Stimulated activated CD4-positive, alpha-beta T cell treated with anti-CD3 and anti-CD28 coated beads, Interleukin-1b, Interleukin-23, amount 100 ng/mL, for 24 hours (primary cell): Measurements from ENCODE around the gene ADCY4.
A peak's percentile ranks its signal among the peaks of the same experiment; 100 is the strongest.

ENCODE experiments used
- DNase-seq, 4 experiments: peaks; one replicate each; pipeline ENCODE4 v3.0.0-alpha.2; 2020; ENCODE audit warnings: low read depth in 4 of 4, low spot score in 1 of 4

Gene ADCY4

DNA sequence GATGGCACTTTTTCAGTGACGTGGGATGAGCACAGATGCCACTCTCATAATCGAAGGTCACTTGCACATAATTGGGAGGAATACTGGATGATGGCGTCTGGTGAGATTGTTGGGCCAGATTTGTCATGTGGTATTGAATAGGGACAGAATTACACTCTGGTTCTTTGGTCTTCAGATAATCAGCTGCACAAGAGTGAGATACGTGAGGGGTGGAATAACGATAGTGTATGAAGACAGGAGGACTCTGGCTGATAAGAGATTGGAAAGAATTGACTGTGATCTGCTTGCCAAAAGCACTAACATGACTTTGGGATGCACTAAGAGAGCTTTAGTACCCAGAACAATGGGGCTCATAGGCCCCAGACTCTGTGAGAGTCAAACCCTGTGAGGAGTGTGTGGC, 56.4 kb downstream of the ADCY4 start:
- no peak for DNase-seq

DNA sequence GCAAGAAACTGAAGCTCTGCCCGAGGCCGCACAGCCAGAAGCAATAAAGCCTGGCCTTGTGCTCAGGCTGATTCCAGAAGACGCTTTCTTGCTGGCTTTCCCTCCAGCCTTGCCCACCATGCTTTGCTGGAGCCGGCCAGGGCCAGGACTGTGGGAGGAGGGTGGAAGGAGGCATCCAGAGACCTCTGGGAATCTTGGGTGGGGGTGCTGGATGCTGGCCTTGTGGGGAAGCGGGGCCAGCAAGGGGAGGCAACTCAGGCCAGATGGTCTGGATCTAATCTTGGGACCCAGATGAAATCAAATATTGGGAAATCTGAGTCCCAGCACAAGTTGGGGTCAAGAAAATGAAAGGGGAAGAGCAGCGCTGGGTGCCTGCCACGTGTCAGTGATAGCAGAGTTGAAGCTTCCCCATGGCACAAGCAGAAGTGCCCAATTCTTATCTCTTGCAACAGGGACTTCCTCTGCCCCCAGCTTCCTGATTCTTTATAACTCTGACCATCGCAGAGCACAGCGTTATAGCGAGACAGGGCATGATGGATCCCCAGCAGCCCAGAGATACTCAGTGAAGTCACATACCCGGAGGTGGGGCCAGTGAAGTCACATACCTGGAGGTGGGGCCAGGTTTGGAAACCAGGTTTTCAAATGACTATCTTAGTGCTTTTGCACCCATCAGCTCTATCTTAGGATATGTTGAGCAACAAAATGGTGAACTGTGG, 57.1 kb downstream of the ADCY4 start:
- no peak for DNase-seq

DNA sequence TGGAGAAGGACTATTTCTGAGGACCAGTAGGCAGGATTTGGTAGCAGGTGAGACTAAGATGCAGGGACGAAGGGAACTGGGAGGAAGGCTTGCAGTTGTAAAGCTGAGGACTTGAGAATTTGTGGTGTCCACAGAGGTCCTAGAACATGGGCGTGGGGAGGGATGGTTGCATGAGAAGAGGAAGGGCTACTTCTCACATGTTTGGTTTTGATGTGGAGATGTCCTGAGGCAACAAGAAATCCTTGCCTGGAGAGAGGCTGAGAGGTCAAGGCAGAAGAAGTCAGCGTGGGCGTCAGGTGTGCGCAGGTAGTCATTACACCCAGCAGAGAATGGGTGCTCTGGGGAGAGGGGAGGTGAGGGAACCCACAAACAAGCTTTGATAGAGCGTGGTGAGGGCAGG, 57.8 kb downstream of the ADCY4 start:
- no peak for DNase-seq

DNA sequence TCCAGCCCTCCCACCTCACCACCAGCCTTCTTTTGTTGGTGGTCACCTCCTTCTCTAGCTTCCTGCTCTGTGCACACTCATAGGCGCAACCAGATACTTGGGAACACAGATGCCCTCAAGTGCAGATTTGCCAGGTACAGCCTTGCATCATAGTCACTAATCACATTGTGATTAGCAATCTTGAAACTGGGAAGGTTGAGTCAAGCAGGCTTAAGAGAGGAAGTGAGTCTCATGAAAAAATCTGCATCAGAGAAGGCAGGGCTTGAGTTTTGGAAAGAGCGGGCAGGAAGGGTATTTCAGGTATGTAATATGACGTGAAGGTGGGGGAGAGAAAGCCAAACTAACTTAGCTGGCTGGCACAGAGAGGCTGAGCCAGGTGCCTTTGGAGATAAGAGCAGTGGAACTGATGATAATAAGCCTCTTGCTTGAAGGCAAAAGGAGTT, 60.7 kb downstream of the ADCY4 start:
- peak in 2 of 4 experiments; percentile 19 to 36 for DNase-seq

DNA sequence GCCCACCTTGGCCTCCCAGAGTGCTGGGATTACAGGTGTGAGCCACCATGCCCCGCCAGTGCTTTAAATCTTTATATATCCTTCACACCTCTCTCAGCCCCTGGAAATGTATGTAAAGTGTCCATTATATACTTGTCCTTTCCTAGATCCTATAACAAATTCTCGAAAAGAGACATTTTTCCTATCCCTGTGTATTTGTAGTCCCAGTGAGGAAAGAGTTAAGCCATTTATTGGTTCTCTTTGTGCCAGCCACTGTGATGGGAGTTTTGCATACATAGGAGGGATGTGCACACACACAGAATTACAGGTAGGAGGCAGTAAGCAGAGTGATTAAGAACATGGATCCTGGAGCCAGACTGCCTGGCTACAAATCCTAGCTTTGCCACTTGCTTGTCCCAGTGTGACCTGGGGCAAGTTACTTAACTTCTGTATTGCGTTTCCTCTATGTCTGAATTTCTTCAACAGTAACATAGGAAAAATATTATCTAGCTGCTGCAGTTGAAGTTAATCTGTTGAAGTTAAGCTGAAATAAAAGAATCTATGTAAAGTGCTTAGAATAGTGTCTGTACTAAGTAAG, 61.4 kb downstream of the ADCY4 start:
- no peak for DNase-seq

DNA sequence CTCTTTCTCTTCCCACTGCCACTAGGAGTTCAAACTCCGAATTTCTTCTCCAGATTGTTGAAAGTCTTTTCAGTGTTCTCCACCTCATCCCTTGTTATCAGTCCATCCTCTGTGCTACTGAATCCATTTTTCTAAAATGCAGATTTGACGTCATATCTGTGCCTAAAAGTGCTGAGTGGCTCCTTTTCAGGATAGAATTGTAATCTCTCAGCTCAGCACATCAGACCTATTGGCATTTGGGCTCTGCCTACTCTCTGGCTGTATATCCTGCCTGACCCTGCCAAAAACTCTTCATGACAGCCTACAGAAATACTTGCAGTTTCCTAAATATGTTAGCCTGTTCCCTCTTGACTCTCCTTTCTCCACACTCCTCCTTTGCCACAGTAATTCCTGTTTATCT, 62.4 kb downstream of the ADCY4 start:
- DNase-seq = no peak

DNA sequence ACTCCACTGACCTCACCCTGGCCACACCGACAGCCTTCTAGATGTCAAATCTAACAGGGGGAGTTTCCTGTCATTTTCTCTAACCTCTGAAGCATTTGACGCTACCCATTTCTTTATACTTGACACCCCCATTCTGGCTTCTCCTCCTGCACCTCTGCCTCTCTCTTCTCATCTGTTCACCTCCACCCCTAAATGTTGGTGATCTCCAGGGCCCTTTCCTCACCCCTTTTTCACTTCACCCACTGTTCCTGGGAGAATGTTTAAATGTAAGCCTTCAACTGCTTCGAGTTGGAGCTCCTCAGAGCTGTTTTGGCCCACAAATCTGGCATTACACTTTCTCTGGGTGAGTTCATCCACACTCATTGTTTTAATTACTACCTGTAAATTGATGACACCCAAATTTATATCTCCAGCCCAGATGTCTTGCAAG, 63.0 kb downstream of the ADCY4 start:
- no peak for DNase-seq

DNA sequence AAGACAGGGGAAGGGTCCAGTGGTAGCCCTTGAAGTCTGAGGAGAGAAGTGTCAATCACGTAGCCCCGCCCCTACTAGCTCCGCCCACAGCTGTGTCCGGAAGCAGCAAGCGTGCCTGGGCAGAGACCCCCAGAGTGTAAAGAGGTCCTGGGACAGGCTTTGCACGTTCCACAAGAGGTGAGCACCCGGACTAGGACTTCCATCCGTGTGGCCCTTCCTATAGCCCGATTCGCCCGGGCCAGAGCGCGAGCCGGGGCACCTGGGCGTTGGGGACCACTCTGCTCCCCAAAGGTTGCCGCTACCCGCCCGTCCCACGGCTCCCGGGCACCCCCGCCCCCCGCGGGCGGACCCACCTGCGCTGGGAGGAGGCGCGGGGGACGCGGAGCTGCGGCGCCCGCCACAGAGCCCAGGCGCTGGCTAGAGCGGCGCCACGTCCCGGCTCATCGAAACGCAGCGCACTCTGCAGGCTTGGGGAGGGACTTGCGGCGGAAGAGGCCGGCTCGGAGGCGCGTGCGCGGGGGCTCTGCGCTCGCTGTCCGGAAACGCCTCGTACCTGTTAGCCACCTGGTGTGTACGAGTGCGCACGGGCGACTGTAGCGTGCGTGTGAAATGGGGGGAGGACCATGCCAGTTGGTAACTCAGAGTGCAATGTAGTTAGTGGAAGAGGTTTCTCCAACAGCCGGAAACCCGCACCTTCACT, 63.6 kb downstream of the ADCY4 start, which contains the start of gene RABGGTA:
Gene RABGGTA (minus strand): TSS at position 464 of the 700 bp plus-strand sequence. CDS start 482 bp downstream, outside the sequence.
- DNase-seq = peak; percentile 63 to 81 (median 78)

DNA sequence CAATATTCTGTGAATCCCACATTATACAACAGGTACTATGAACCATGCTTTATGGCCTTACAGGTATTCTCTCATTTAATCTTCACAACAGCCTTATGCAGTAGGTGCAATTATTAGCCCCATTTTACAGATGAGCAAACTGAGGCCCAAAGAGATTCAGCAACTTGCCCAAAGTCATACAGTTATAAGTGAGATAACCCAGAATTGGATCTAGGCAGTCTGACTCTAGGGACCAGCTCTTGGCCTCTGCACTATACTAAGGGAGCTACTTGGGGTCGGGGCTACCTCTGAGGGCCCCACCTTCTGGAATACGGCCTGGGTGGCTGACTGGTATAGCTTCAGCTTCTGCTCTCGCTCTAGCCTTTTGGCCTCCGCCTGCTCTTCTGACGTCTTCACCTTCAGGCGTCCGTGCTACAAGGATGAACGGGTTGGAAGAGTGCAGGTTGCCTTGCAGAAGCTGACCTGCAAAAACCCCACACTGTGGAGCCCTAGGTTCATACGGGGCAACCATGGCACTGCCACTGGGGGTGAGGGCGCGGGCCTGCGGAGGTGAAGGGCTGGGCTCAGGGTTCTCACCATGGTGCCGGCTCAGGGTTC, 64.2 kb downstream of the ADCY4 start:
- no peak for DNase-seq

DNA sequence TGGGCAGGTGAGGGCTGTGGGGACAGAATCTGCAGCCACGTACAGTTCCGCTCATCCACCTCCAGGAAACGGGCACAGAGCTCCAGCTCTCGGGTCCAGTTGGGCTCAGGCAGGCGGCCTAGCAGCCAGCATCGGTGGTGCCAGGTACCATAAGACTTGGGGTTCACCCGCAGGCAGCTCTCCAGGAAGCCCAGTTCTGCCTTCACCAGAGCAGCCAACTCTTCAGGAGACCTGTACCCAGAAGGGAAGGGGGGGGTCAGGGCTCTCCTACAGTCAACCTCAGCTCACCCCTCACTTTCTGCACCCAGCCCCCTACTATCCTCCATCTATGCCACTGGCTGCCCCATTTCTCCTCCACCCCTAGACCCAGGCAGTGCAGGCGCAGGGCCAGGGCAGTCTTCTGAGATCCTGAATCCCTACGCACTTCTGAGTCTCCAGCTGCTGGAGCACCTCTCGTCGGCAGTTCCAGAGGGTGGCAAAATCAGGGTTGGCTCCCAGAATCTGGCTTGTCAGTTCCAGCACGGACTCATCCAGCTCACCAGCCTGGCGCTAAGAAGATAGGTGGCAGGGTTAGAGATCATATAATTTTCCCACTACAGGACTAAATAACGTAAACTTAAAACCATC, 64.8 kb downstream of the ADCY4 start:
- no peak for DNase-seq

DNA sequence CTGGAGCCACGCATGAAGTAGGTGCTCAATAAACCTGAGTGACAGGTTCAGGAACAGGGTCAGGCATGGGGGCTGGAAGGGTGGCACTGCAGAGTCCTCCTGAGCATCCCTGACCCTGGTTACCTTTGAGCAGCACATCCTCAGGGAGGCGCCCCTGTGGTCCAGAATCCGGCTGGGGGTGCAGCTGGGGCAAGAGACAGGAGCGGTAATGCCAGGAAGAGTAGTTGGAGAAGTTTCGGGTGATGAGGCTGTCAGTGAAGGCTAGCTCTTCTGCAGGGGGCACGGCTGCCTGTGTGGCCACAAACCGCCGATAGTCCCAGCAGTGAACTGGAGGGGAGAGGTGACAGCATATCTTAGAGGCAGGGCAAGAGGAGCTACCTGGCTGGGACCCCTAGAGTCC, 65.5 kb downstream of the ADCY4 start:
- no peak for DNase-seq
